NCI-H748 treated with DMSO at 0.1 percent for 48 hours (cell line): ENCODE results near the gene GPC2.

Experiments used
- DNase-seq: peaks from one replicate; lab custom pipeline; 2025; lab: John Stamatoyannopoulos, UW

GPC2 gene

DNA sequence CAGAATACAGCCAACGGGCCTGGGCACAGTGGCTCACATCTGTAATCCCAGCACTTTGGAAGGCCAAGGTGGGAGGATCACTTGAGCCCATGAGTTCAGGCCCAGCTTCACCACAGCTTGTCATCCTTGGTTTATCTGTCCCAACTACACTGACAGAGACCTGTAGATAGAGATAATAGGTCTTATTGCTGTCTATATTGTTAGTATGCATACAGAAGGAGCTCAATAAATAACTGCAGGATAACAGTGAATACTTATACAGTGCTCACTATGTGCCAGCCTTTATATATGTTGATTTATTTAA lies 56.5 kb downstream of the GPC2 start:
- no peak for DNase-seq

DNA sequence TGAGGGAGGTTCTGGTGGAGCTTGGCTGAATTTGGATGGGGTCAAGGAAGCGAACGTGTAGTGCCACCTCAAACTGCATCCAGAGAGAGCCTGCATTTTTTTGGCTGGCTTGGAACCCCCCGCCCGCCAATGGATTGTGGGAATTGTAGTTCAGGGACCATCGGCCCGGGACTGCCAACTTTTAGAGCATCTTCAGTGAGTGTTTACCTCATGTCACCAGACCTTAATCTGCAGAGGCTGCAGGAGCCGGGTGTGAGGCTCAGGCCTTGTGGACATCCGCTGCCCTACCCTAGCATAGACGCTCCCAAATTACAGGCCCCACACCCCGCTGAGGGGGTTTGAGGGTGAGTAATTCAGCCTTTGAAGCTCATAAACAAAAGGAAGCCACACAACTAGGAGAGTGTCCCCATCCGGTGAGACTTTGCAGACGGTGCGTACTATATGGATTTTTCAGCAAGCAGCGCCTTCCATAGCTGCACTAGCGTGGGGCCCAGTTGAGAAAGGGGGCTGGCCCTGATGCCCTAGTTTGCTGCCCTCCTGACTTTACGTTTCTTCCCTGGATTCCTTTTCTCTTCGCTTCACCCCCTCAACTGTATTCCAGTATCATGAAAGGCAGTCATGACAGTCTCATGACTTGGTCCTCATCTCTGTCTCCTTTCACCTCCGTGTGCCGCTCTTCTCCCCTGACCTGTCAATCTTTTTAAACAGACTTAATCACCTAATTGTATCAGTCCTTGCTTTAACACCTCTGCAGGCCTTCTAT lies 57.0 kb downstream of the GPC2 start:
- peak; percentile 23 for DNase-seq
